ENCODE data around the gene GLTP. TPM values are rescaled to one million over a fixed set of nuclear protein-coding genes. Genes with fewer than 3 reads are reported as not detected.

Gene GLTP
- total and polyA plus RNA-seq, 2 of the 4 experiments (the other 2 are of a cell fraction), result 34.4 to 58.4 TPM

DNA sequence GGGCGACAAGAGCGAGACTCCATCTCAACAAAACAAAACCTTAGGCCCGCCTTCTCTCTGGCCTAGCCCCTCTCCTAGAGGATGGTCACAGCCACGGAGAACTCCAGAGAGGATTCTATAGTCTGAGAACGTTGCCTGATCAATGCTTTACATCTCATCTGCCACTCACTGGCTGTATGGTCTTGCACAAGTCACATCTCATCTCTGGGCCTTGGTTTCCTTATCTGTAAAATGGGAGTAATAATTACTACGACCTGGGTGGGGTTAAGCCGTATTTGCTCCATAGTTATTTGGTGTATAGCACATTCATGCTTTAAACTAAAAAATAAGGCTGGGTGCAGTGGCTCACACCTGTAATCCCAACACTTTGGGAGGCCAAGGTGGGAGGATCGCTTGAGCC lies 55.6 kb downstream of the GLTP start:
- H3K27me3 ChIP-seq (ENCODE audit: control insufficient read depth, insufficient read depth, low read length), result no peaks in the 10 kb centered on the region
- no peaks in the 10 kb centered on the region for H3K9me3 ChIP-seq (ENCODE audit: control insufficient read depth, insufficient read depth, low read length)
- no peaks in the 10 kb centered on the region for H3K4me1 ChIP-seq (ENCODE audit: control insufficient read depth, insufficient read depth, low read length)
- no peak overlapping the region for H3K4ac ChIP-seq (ENCODE audit: low read depth, low read length)
- no peak overlapping the region for H2BK5ac ChIP-seq (ENCODE audit: low read depth, low read length, poor library complexity, severe bottlenecking)
- no peaks in the 10 kb centered on the region; the same call in 1 of the 2 replicates for H4K20me1 ChIP-seq (ENCODE audit: insufficient read depth, low read length)
- no peak overlapping the region for H3K4me2 ChIP-seq (ENCODE audit: low read depth, low read length)
- DNase-seq, result no peak
- H3K56ac ChIP-seq (ENCODE audit: extremely low read depth, insufficient read depth, low read length), result no peak overlapping the region
- no peak overlapping the region for H3K27ac ChIP-seq (ENCODE audit: insufficient read depth, low read length)
- dilution Hi-C loops (cut with HindIII; ENCODE audit: low sequenced_read_pairs, unreplicated experiment) (no loop called here), in situ Hi-C loops (cut with MboI; ENCODE audit: low sequenced_read_pairs) (no loop called here), intact Hi-C loops (cut with micrococcal nuclease) (no loop called here)
- no peaks in the 10 kb centered on the region for H3K36me3 ChIP-seq (ENCODE audit: control insufficient read depth, insufficient read depth, low read length)
- H3K9ac ChIP-seq (ENCODE audit: low read depth, low read length), result no peak overlapping the region
- no TSS peak for BruUV-seq (replicated peaks)
- H3K18ac ChIP-seq (ENCODE audit: low read depth, low read length), result no peak overlapping the region
- no peak overlapping the region for H2AFZ ChIP-seq (replicated peaks; ENCODE audit: low read length, poor library complexity)
- H4K8ac ChIP-seq (ENCODE audit: low read depth in 2 of 2, low read length in 2 of 2), result no peak overlapping the region
- H3K23ac ChIP-seq (ENCODE audit: low read depth, low read length), result no peak overlapping the region
- no peak overlapping the region for H2AK9ac ChIP-seq (replicated peaks; ENCODE audit: low read depth, low read length, poor library complexity)
- ChIA-PET CTCF (no interaction called here), POLR2A (ENCODE audit: unreplicated experiment) (no interaction called here)
- H3K9me1 ChIP-seq (ENCODE audit: insufficient read depth, low read length), result no peaks in the 10 kb centered on the region
- no CpG with 5 or more reads among the region's 8 CpGs for WGBS, 2 experiments (ENCODE audit: extremely low coverage in 2 of 2, insufficient read length in 1 of 2)
- H3K14ac ChIP-seq (replicated peaks; ENCODE audit: low read depth, low read length), result no peak overlapping the region
- ATAC-seq (ENCODE audit: low read depth), result no peak
- no peak overlapping the region for H4K91ac ChIP-seq (ENCODE audit: insufficient read depth, low read depth, low read length)
- no peaks in the 10 kb centered on the region for H3K79me1 ChIP-seq (ENCODE audit: low read depth in 1 of 2, low read length in 2 of 2)
- no peak overlapping the region for H2BK120ac ChIP-seq (ENCODE audit: low read depth, low read length)
- no peak overlapping the region for H2BK20ac ChIP-seq (ENCODE audit: low read depth, low read length)
- no peak overlapping the region for H2AK5ac ChIP-seq (ENCODE audit: low read depth, low read length)
- TF ChIP-seq RFX5 (IDR thresholded peaks at IDR 0.05; ENCODE audit: low read depth, low read length), result no peak
- no peak for TF ChIP-seq CEBPB (IDR thresholded peaks at IDR 0.05; ENCODE audit: low read depth, low read length)
- no peak for TF ChIP-seq MXI1 (IDR thresholded peaks at IDR 0.05; ENCODE audit: borderline replicate concordance, low read depth, low read length)
- TF ChIP-seq SMC3 (IDR thresholded peaks at IDR 0.05; ENCODE audit: low read depth, low read length), result no peak
- no peak for TF ChIP-seq RAD21 (IDR thresholded peaks at IDR 0.05; ENCODE audit: low read length)
- TF ChIP-seq FOS (IDR thresholded peaks at IDR 0.05; ENCODE audit: low read depth, low read length), result no peak
- TF ChIP-seq, protein P1, sequence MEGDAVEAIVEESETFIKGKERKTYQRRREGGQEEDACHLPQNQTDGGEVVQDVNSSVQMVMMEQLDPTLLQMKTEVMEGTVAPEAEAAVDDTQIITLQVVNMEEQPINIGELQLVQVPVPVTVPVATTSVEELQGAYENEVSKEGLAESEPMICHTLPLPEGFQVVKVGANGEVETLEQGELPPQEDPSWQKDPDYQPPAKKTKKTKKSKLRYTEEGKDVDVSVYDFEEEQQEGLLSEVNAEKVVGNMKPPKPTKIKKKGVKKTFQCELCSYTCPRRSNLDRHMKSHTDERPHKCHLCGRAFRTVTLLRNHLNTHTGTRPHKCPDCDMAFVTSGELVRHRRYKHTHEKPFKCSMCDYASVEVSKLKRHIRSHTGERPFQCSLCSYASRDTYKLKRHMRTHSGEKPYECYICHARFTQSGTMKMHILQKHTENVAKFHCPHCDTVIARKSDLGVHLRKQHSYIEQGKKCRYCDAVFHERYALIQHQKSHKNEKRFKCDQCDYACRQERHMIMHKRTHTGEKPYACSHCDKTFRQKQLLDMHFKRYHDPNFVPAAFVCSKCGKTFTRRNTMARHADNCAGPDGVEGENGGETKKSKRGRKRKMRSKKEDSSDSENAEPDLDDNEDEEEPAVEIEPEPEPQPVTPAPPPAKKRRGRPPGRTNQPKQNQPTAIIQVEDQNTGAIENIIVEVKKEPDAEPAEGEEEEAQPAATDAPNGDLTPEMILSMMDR (conservative IDR thresholded peaks at IDR 0.05; ENCODE audit: low read depth, low read length), result no peak
- no peak overlapping the region for H2BK15ac ChIP-seq (ENCODE audit: low read depth, low read length)
- H3K4me3 ChIP-seq (ENCODE audit: insufficient read depth, low read depth, low read length), result no peak overlapping the region
- no peak overlapping the region for H4K5ac ChIP-seq (ENCODE audit: low read depth, low read length)
